ENCODE data around the gene DCST2.

GRCh38 chr1:154975409-154976059, 58.0 kb downstream of the DCST2 start:
- no peak for TF ChIP-seq EZH2 (IDR thresholded peaks at IDR 0.05; ENCODE audit: borderline replicate concordance, low read depth, low read length, severe bottlenecking)
- TF ChIP-seq CTCF (IDR thresholded peaks at IDR 0.05; ENCODE audit: borderline replicate concordance, extremely low read depth, low read length, poor library complexity, severe bottlenecking): no peak
